MCF 10A (cell line): ENCODE measurements around the gene BOK. TPM values are rescaled to one million over a fixed set of nuclear protein-coding genes. Genes with fewer than 3 reads are reported as not detected.
"Not testable (repeated sequence)": the region's sequence is repeated elsewhere in the genome, so short reads cannot be mapped to it uniquely, and the experiment has no call there.

Source experiments
- BruUV-seq: library from RNA; stranded (reverse); fragments of 400-500 nt; replicated peaks from 2 replicates; lab custom pipeline; 2021; lab: Mats Ljungman, UMichigan
- CTCF ChIA-PET: fragments of 300-600 bp; sonication (Branson Sonifier 250); formaldehyde crosslinking; extraction: SDS; loops from one replicate; lab custom pipeline; 2021; ENCODE audit warnings: antibody characterized with exemption, inconsistent platforms; lab: Yijun Ruan, JAX
- POLR2A ChIA-PET: fragments of 300-600, 350-650 bp; sonication (Branson Sonifier 250); formaldehyde crosslinking; extraction: SDS; loops from one replicate; lab custom pipeline; 2020; ENCODE audit warnings: antibody characterized with exemption, inconsistent platforms; lab: Yijun Ruan, JAX
- DNase-seq: peaks from one replicate; pipeline ENCODE4 v3.0.0-alpha.2; 2018; ENCODE audit not compliant: unreplicated experiment
- H3K27ac Mint-ChIP-seq: one replicate; pipeline ENCODE4 v1.8.0; 2022; ENCODE audit warnings: mild to moderate bottlenecking, low read depth, mixed read lengths; ENCODE audit not compliant: unreplicated experiment
- H3K27me3 Mint-ChIP-seq: one replicate; pipeline ENCODE4 v1.8.0; 2022; ENCODE audit warnings: mixed read lengths; ENCODE audit not compliant: insufficient read depth, unreplicated experiment
- H3K36me3 Mint-ChIP-seq: one replicate; pipeline ENCODE4 v1.8.0; 2022; ENCODE audit warnings: mild to moderate bottlenecking, moderate library complexity, mixed read lengths; ENCODE audit not compliant: insufficient read depth, unreplicated experiment
- H3K4me1 Mint-ChIP-seq: one replicate; pipeline ENCODE4 v1.8.0; 2022; ENCODE audit warnings: mixed read lengths; ENCODE audit not compliant: insufficient read depth, unreplicated experiment
- H3K4me3 Mint-ChIP-seq: one replicate; pipeline ENCODE4 v1.8.0; 2022; ENCODE audit warnings: mild to moderate bottlenecking, moderate library complexity, mixed read lengths; ENCODE audit not compliant: unreplicated experiment
- H3K9me3 Mint-ChIP-seq: one replicate; pipeline ENCODE4 v1.8.0; 2022; ENCODE audit warnings: mixed read lengths; ENCODE audit not compliant: unreplicated experiment
- CTCF ChIP-seq: fragments of 200-600 bp; IDR thresholded peaks from one replicate; pipeline ENCODE4 v1.8.0; 2022; ENCODE audit warnings: antibody characterized with exemption, mild to moderate bottlenecking; ENCODE audit not compliant: unreplicated experiment
- intact Hi-C: fragments of 100-400 bp; cut with micrococcal nuclease; formaldehyde crosslinking; loops from 2 replicates; pipeline ENCODE4 v1.14.1; 2022
- total RNA-seq: library from RNA; stranded (reverse); gene quantifications from 2 replicates; pipeline ENCODE4 v1.2.3, GENCODE V29; 2022

Gene BOK
- total RNA-seq, 1 experiment from 2014 or later = 18.6 TPM

DNA sequence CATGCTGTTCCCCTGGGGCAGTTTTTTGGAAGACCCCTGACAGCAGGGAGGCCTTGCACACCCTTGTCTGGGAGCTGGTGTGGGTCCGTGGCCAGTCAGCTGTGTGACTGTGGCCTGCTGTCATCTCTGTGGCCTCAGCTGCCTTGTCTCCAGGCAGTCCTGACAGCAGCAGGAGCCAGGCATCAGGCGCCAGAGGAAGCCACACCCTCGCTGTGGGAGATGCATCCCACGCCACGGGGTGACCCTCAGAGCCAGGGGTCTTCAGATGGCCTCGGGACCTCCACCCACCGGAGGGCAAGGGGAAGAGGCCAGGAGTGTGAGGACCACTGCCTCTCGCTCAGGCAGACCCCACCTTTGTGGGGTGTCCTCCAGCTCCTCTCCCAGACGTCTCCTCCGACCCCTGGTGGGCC is 5.0 kb downstream of the BOK start:
- Mint-ChIP-seq H3K27me3 (no peaks in the 10 kb centered on the region), H3K4me3 (no peak overlapping the region), H3K4me1 (peaks cover 11% of the 10 kb centered on the region), H3K27ac (no peak overlapping the region), H3K9me3 (no peaks in the 10 kb centered on the region), H3K36me3 (no peaks in the 10 kb centered on the region)
- no peak for DNase-seq
- intact Hi-C loops = loop anchor here (5.0 kb wide), 1 partner anchor 224 kb away; no protein-coding TSS in a partner anchor
- no TSS peak for BruUV-seq
- ChIA-PET CTCF (interaction anchor here (0.6 kb wide), 1 partner anchor 90 kb away, joined by 4 read pairs; no protein-coding TSS in a partner anchor), POLR2A (no interaction called here)
- TF ChIP-seq CTCF = no peak

DNA sequence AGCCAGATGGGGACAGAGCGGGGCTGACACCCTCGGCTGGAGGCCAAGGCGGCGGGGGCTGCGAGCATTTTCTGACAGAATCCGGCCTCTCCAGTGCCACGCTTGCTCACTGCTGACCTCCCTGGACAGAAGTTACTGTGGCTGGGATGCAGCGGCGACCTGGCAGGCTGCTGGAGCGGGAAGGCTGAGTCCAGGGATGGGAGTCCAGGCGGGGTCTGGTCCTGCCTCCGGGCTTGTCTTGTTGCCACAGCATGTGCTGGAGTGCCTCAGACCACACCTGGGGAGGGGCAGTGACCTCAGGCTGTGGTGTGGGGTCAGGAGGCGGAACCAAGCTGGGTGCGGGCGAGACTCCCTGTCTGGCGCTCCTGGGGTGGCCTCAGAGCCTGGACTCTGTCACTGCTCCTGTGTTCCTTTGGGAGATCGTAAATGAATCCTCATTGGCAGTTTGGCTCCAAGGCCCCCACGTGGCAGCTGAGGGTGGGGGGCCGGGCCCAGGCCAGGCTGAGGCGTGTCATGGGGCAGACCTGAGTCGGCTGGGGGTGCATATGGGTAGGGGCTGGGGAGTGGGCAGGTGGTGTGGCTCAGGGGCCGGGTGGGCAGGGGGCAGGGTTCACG is 5.5 kb downstream of the BOK start:
- CTCF ChIA-PET = interaction anchor here (0.6 to 0.7 kb wide), 2 partner anchors 90 to 539 kb away, joined by 3 to 4 read pairs; no protein-coding TSS in a partner anchor
- intact Hi-C loops = loop anchor here (5.0 kb wide), 1 partner anchor 223 kb away; no protein-coding TSS in a partner anchor
- BruUV-seq = no TSS peak

DNA sequence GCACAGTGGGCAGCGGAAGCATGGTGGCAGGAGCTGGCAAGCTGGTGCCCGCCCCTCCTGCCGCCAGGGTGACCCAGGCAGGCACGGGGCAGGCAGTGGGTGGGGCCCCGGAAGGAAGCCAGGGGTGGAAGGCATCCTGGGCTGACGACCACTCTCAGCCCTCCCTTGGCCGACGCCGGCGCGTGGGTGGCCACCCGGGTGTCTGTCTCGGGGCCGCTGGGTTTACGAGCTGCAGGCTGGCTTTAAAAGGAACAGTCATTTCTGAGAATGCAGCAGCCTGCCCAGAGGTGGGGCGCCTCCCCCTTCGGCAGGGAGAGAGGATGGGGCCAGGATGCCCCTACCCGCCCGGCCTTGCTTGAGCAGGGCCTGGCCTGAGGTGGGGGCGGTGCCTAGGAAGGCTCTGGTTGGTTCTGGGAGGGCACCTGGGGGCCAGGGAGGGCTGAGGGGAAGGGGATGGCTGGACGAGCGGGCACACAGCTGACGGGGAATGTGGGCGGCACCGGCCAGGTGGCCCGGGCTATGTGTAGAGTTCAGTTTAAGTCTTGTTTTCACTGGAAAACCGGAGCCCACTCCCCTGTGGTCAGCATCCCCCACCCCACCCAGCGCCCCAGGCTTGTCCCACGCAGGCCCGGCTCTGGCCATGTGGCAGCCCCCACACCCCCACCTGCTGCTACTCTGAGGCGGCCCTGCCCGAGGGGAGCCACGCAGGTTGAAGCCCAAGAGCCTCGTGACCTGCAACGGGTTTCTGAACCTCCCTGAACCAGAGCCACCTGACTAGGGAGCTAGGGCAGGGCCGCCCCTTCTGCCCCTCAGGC is 6.3 kb downstream of the BOK start:
- BruUV-seq = no TSS peak
- Mint-ChIP-seq H3K27ac (no peak overlapping the region), H3K4me3 (no peak overlapping the region), H3K4me1 (peaks cover 11% of the 10 kb centered on the region), H3K27me3 (no peaks in the 10 kb centered on the region), H3K9me3 (no peaks in the 10 kb centered on the region), H3K36me3 (no peaks in the 10 kb centered on the region)
- no peak for TF ChIP-seq CTCF
- DNase-seq = no peak
- ChIA-PET CTCF (interaction anchor here (0.7 kb wide), 1 partner anchor 538 kb away, joined by 3 read pairs; no protein-coding TSS in a partner anchor), POLR2A (interaction anchor here (0.7 kb wide), 1 partner anchor 315 kb away, joined by 4 read pairs; no protein-coding TSS in a partner anchor)
- intact Hi-C loops = loop anchor here (5.0 kb wide), 1 partner anchor 222 kb away; no protein-coding TSS in a partner anchor

More for the DNA sequence above, 5.5 kb downstream of the BOK start:
- Mint-ChIP-seq H3K4me1 (peaks cover 11% of the 10 kb centered on the region), H3K4me3 (no peak overlapping the region), H3K27ac (no peak overlapping the region), H3K27me3 (no peaks in the 10 kb centered on the region), H3K9me3 (no peaks in the 10 kb centered on the region), H3K36me3 (no peaks in the 10 kb centered on the region)
- no peak for TF ChIP-seq CTCF
- POLR2A ChIA-PET = no interaction called here
- no peak for DNase-seq

DNA sequence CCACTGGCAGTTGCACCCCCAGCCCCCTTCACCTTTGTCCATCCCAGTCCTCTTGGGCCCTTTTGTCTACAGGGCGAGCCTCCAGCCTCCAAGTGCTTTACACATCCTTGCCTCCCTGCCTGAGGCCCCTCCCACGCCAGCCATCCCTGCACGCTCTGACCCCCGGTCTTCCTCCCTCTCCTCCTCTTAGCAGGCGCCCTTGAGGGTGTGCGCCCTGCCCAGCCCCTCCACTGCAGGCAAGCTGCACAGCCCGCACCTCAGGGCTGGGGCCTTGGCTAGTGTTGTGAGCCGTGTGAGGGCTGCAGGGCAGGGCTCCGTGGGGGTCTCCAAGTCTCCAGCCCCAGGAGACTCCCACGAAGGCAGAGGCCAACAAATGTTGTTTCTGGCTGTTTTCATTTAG is 6.9 kb downstream of the BOK start:
- TF ChIP-seq CTCF = no peak
- ChIA-PET POLR2A (interaction anchor here (0.7 kb wide), 1 partner anchor 315 kb away, joined by 4 read pairs; no protein-coding TSS in a partner anchor), CTCF (no interaction called here)
- DNase-seq = no peak
- Mint-ChIP-seq H3K27ac (no peak overlapping the region), H3K9me3 (no peaks in the 10 kb centered on the region), H3K4me1 (peaks cover 11% of the 10 kb centered on the region), H3K36me3 (no peaks in the 10 kb centered on the region), H3K4me3 (no peak overlapping the region), H3K27me3 (no peaks in the 10 kb centered on the region)
- intact Hi-C loops = no loop called here
- no TSS peak for BruUV-seq

DNA sequence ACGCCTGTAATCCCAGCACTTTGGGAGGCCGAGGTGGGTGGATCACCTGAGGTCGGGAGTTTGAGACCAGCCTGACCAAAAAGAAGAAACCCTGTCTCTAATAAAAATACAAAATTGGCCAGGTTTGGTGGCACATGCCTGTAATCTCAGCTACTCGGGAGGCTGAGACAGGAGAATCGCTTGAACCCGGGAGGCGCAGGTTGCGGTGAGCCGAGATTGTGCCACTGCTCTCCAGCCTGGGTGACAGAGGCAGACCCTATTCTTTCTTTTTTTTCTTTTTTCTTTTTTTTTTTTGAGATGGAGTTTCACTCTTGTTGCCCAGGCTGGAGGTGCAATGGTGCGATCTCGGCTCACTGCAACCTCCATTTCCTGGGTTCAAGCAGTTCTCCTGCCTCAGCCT is 7.5 kb downstream of the BOK start:
- peaks cover 11% of the 10 kb centered on the region for H3K4me1 Mint-ChIP-seq
- intact Hi-C loops, H3K4me3 Mint-ChIP-seq, POLR2A ChIA-PET, BruUV-seq, H3K27me3 Mint-ChIP-seq, H3K9me3 Mint-ChIP-seq, H3K27ac Mint-ChIP-seq, H3K36me3 Mint-ChIP-seq, DNase-seq: not testable (repeated sequence)
- CTCF ChIA-PET = interaction anchor here (1.0 to 1.6 kb wide), 2 partner anchors 33 to 313 kb away, joined by 3 to 4 read pairs; no protein-coding TSS in a partner anchor
